ENCODE measurements around the gene ARHGAP21.
"Not testable (repeated sequence)": the region's sequence is repeated elsewhere in the genome, so short reads cannot be mapped to it uniquely, and the experiment has no call there.

Gene ARHGAP21

DNA sequence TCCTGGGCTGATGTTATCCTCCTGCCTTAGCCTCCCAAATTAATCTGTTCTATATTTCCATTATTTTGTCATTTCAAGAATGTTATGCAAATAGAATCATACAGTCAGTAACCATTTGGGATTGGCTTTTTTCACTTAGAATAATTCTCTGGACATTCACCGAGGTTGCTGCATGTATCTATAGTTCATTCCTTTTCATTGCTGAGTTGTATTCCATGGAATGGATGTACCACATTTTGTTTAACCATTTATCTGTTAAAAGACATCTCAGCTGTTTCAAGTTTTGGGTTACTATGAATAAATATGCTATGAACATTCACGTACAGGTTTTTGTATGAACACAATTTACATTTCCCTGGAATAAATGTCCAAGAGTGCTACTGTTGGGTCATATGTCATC lies 44.9 kb downstream of the ARHGAP21 start:
- H3K4me1 Mint-ChIP-seq = no peaks in the 10 kb centered on the region
- H3K9me3 Mint-ChIP-seq = no peaks in the 10 kb centered on the region
- no peak overlapping the region for H3K27ac Mint-ChIP-seq
- no peak overlapping the region for H3K4me3 Mint-ChIP-seq
- DNase-seq (no peak), ATAC-seq (no peak)
- H3K27me3 Mint-ChIP-seq = no peaks in the 10 kb centered on the region

DNA sequence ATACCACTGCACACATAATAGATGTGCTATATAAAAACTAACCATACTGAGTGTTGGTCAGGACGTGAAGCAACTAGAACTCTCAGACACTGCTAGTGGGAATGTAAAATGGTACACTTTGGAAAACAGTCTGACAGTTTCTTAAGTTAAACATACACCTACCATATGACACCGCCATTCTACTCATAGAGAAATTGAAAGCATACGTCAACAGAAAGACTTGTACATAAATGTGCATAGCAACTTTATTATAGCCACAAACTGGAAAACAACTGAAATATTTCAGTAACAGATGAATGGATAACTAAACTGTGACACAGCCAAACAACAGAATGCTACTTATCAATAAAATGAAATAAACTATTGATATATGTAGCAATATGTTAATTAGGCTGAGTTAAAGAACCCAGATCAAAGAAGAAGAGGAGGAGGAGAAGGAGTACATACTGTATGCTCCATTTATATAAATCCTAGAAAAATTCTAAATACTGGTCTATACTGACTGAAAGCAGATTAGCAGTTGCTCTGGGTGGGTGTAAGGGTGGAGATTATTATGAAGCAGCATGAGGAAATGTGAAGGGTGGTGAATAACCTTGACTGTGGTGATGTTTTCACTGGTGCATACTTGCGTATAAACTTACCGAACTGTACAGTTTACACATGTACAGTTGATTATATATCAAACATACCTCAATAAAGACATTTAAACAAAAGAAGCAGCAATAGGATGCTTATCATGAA lies 48.6 kb downstream of the ARHGAP21 start:
- Mint-ChIP-seq H3K9me3 (no peaks in the 10 kb centered on the region), H3K27me3 (no peaks in the 10 kb centered on the region), H3K4me1 (no peaks in the 10 kb centered on the region), H3K27ac (no peak overlapping the region), H3K4me3 (no peak overlapping the region)
- ATAC-seq (no peak), DNase-seq (no peak)

DNA sequence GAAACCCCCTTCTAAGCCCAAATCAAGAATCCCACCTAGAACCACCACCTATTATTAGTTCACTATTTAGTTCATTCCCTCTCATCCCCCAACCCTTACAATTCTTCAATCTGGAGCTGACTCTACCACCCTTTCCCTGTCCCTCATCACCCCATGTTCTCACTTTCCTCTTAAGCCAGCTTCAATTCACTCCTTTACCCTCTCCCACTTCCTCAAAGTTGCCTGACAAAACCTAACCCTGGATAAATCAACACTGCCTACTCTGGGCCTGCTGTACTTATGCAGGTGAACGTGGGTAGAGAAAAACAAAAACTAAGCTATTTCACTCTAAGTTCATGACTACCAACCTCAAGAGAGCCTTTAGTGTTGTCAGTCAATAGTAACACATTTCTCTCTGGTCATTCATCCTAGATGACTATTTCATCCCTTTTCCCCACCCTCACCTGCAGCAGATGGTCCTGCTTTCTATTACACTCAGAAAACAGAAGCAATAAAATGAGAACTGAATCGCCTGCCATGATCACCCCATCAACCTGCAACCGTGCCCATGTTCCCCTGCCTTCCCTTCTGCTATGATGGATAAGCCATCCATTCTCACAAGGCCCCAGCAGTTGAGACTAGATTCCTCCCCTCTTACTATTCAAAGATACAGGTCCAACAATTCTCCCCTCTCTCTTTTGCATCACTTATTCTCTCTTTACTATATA lies 52.6 kb downstream of the ARHGAP21 start:
- H3K27ac Mint-ChIP-seq = no peak overlapping the region

DNA sequence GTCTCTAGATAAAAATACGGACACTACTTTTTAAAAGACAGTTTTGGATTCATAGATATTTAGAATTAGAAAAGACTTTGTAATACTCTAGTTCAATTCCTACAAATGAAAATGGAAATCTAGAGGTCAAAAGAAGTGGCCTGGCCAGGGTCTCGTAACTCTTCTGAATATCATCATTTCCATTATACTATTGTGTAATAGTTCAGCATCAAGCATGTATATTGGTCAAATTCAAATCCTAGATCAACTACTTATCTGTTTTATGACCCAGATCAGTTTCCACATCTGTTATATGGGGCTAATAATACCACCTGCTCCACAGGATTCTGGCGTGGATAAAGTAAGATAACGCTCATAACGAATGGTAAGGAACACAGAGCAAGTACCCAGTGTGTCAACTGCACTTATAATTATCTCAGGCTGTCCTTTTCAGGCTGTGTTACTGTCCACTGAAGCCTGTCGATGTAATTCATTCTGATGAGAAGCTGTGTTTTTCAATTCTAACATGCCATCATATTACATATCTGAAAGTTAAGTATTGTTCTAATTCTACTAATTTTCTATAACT lies 54.3 kb downstream of the ARHGAP21 start:
- no peak for ATAC-seq

More for the DNA sequence above, 52.6 kb downstream of the ARHGAP21 start:
- H3K9me3 Mint-ChIP-seq = no peaks in the 10 kb centered on the region
- H3K27me3 Mint-ChIP-seq = no peaks in the 10 kb centered on the region
- ATAC-seq (no peak), DNase-seq (no peak)
- H3K4me3 Mint-ChIP-seq = no peak overlapping the region
- no peaks in the 10 kb centered on the region for H3K4me1 Mint-ChIP-seq

DNA sequence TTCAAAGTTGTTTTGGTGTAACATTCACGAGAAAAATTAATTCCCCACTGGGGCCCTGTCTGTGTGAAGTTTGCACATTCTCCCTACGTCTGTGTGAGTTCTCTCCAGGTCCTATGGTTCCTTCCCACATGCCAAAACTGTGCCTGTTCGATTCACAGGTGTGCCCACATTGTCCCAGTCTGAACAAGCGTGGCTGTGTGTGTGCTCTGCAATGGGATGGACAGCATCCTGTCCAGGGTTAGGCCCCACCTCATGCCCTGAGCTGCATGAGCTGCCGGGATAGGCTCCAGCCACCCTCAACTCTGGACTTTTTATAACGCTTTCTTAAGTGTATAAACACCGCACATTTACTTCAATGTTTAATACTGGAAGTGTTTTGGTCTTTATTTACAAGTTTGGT lies 55.4 kb downstream of the ARHGAP21 start:
- ATAC-seq (no peak), DNase-seq (no peak)
- H3K27me3 Mint-ChIP-seq = no peaks in the 10 kb centered on the region
- H3K4me3 Mint-ChIP-seq = no peak overlapping the region
- no peaks in the 10 kb centered on the region for H3K9me3 Mint-ChIP-seq
- H3K27ac Mint-ChIP-seq = no peak overlapping the region
- H3K4me1 Mint-ChIP-seq = no peaks in the 10 kb centered on the region

More for the DNA sequence above, 54.3 kb downstream of the ARHGAP21 start:
- no peak overlapping the region for H3K4me3 Mint-ChIP-seq
- H3K4me1 Mint-ChIP-seq = no peaks in the 10 kb centered on the region
- H3K27ac Mint-ChIP-seq = no peak overlapping the region
- no peaks in the 10 kb centered on the region for H3K27me3 Mint-ChIP-seq
- DNase-seq = no peak
- no peaks in the 10 kb centered on the region for H3K9me3 Mint-ChIP-seq

DNA sequence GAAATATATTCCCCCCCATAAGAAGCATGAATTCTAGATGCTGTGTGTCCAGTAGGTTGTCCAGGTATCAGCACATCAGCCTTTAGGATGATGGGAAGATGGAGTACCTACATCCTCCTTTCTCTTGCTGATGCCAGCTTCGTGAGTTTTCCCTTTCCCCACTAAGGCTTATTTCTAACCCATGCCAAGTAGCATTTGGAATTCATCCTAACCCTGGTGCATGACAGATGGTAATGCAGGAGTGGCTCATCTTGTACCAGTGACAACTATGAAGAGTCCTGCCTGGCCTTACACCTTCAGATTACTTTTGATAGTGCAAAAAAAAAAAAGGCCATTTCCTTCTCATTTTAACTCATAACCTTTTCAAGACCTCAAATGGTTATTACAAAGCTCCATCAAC lies 58.7 kb downstream of the ARHGAP21 start:
- Mint-ChIP-seq H3K27me3 (no peaks in the 10 kb centered on the region), H3K27ac (no peak overlapping the region), H3K4me1 (no peaks in the 10 kb centered on the region), H3K9me3 (no peaks in the 10 kb centered on the region), H3K4me3 (no peak overlapping the region)
- DNase-seq (no peak), ATAC-seq (no peak)

DNA sequence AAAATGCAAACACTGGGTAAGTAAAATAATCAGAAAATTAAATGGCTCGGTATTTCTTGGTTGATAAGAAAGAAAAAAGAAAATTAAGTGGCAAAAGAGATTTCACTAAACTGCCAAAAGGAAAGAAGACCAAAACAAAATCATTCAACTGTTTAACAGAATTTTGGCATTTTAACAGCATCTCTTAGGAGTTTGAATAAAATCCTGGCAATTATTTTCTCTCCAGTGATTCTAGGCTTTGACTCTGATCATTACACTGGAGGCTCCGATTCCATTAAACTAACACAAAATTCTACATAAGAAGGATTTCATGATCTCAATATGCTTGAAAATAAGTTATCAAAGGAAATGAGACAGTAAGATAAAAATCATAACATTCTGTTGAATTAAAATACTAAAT lies 62.3 kb downstream of the ARHGAP21 start:
- Mint-ChIP-seq H3K27me3 (no peaks in the 10 kb centered on the region), H3K4me1 (no peaks in the 10 kb centered on the region), H3K27ac (no peak overlapping the region), H3K9me3 (no peaks in the 10 kb centered on the region), H3K4me3 (no peak overlapping the region)
- ATAC-seq (no peak), DNase-seq (no peak)

DNA sequence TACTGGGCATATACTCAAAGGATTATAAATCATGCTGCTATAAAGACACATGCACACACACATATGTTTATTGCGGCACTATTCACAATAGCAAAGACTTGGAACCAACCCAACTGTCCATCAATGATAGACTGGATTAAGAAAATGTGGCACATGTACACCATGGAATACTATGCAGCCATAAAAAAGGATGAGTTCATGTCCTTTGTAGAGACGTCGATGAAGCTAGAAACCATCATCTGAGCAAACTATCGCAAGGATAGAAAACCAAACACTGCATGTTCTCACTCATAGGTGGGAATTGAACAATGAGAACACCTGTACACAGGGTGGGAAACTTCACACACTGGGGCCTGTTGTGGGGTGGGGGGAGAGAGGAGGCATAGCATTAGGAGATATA lies 65.4 kb downstream of the ARHGAP21 start:
- not testable (repeated sequence) for H3K27me3 Mint-ChIP-seq, H3K9me3 Mint-ChIP-seq, DNase-seq, H3K4me1 Mint-ChIP-seq, ATAC-seq, H3K27ac Mint-ChIP-seq, H3K4me3 Mint-ChIP-seq

DNA sequence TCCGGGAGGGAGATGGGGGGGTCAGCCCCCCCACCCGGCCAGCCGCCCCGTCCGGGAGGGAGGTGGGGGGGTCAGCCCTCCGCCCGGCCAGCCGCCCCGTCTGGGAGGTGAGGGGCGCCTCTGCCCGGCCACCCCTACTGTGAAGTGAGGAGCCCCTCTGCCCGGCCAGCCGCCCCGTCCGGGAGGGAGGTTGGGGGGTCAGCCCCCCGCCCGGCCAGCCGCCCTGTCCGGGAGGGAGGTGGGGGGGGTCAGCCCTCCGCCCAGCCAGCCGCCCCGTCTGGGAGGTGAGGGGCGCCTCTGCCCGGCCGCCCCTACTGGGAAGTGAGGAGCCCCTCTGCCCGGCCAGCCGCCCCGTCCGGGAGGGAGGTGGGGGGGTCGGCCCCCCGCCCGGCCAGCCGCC lies 67.4 kb downstream of the ARHGAP21 start:
- H3K27me3 Mint-ChIP-seq, H3K27ac Mint-ChIP-seq, ATAC-seq, DNase-seq, H3K4me3 Mint-ChIP-seq, H3K9me3 Mint-ChIP-seq, H3K4me1 Mint-ChIP-seq: not testable (repeated sequence)

DNA sequence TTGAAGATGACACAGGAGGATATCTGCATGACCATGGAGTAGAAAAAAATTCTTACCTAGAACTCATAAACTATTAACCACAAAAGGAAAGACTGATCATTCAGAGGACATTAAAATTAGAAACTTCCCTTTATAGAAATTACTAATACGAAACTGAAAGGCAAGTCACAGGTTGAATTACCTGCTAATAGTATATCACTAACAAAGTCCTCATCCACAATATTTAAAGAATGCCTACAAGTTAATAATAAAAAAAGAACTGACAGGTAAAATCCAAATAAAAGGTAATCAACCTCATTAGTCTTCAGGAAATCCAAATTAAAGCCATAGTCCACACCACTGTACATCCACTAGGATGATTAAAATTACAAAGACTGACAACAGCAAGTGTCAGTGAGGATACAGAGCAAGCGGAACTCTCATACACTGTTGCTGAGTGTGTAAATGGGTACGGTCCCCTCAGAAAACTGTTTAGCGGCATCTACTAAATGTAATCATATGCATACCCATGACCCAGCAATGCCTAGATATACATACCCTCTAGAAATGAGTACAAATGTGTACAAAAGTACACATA lies 71.2 kb downstream of the ARHGAP21 start:
- no peak overlapping the region for H3K27ac Mint-ChIP-seq
- no peak overlapping the region for H3K4me3 Mint-ChIP-seq
- no peaks in the 10 kb centered on the region for H3K27me3 Mint-ChIP-seq
- ATAC-seq (no peak), DNase-seq (no peak)
- H3K9me3 Mint-ChIP-seq = no peaks in the 10 kb centered on the region
- H3K4me1 Mint-ChIP-seq = peaks cover 10% of the 10 kb centered on the region

DNA sequence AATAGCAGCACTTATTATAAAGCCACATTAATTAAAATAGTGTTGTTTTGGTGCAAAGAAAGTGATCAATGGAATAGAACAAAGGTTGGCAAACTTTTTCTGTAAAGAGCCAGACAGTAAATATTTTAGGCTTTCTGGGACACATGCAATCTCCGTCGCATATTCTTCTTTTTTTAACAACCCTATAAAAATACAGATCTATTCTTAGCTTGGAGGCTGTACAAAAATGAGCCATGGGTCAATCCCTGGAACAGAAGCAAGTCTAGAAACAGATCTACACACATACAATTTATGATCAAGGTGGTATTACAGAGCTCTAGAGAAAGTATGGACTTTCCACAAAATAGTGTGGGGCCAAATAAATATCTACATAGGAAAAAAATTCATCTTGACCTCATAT lies 71.8 kb downstream of the ARHGAP21 start:
- Mint-ChIP-seq H3K4me1 (peaks cover 10% of the 10 kb centered on the region), H3K27me3 (no peaks in the 10 kb centered on the region), H3K4me3 (no peak overlapping the region), H3K9me3 (no peaks in the 10 kb centered on the region), H3K27ac (no peak overlapping the region)
- ATAC-seq = no peak
- no peak for DNase-seq

DNA sequence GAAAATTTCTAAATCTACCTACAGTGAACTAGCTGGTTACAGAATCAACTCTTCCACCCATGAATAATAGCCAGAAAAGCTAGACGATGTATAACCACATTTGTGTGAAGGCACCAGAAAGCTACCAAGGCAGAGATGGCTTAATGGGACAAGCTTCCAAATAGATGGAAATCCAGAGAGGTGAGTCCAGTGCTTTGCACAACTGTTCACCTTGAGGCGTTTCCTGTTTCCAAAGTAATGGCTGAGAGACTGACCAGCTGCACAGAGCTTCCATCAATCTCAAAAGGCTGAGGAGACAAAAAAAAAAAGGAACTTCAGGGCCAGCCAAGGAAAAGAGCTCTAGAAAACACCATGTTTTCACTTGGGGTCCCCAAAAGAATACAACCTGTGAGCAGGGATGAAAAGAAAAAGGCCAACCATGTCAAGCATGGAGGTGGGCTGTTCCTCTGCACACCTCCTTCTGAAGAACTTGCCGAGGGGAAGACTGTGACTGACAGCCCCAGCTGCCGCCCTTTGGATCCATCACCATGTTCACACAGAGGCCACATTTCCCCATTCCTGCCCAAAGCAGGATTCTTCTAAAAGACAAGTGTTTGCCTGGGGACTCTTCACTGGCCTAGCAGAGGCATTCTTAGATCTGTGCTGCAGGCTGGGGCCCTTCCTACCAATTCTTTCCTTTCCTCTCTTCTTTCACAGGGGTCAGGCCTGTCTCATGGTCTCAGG lies 72.9 kb downstream of the ARHGAP21 start:
- ATAC-seq (no peak), DNase-seq (no peak)
- Mint-ChIP-seq H3K9me3 (no peaks in the 10 kb centered on the region), H3K4me1 (peaks cover 10% of the 10 kb centered on the region), H3K4me3 (no peak overlapping the region), H3K27me3 (no peaks in the 10 kb centered on the region), H3K27ac (no peak overlapping the region)

DNA sequence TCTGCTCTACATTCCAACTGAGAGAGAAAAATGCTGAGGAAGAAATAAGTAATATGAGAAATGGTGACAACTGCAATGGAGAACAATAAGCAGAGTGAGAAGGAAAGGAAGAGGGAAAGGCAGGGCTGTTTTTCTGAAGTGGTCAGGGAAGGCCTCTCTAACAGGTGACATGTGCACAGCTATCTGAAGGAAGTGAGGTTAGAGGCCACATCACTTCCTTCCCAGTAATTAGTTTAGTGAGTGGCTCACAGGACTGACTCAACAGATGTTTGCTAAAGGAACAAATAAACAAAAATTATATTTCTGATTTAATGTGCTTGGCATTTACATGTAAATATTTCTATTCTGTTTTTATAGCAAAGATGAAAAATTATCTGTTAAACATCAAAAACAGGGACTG lies 77.9 kb downstream of the ARHGAP21 start:
- Mint-ChIP-seq H3K27me3 (no peaks in the 10 kb centered on the region), H3K4me3 (no peak overlapping the region), H3K4me1 (no peaks in the 10 kb centered on the region), H3K27ac (no peak overlapping the region), H3K9me3 (no peaks in the 10 kb centered on the region)
- DNase-seq (no peak), ATAC-seq (peak; percentile 67)

DNA sequence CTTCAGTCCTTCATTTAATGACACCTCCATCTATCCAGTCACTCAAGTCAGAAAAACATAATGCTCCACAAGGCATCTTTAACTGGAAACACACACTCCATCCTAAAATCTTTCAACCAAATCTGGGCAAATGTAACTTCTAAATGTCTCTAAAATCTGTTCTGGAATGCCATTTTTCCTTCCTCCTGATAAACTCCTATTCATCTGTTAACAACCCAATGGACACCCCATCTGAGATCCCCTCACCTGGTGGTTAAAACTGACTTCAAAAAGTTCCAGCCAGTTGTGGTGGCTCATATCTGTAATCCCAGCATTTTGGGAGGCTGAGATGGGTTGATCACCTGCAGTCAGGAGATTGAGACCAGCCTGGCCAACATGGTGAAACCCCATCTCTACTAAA lies 78.7 kb downstream of the ARHGAP21 start:
- no peak overlapping the region for H3K27ac Mint-ChIP-seq
- no peaks in the 10 kb centered on the region for H3K4me1 Mint-ChIP-seq
- H3K9me3 Mint-ChIP-seq = no peaks in the 10 kb centered on the region
- ATAC-seq (no peak), DNase-seq (no peak)
- no peak overlapping the region for H3K4me3 Mint-ChIP-seq
- no peaks in the 10 kb centered on the region for H3K27me3 Mint-ChIP-seq

DNA sequence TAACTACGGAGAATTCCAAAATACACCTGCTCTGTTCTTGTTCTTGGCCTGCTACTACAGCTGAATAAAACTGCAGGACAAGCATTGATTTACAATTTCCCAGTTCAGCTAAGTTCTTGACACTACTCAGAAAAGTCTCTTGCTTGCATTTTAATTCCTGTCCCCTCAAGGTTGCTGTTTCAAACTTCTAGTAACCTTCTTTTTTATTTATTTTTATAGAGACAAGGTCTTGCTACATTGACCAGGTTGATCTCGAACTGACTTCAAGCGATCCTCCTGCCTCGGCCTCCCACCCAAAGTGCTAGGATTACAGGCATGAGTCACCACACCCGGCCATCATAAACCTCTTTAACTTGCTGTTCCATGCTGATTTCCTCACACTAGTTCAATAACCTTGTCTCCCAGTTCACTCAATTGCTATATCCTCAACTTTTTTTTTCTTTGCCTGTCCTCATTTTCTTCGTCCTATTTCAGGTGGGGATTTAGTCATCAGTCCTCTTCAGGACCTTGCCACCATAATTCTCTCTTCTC lies 79.9 kb downstream of the ARHGAP21 start:
- Mint-ChIP-seq H3K4me3 (no peak overlapping the region), H3K27me3 (no peaks in the 10 kb centered on the region), H3K27ac (no peak overlapping the region), H3K4me1 (no peaks in the 10 kb centered on the region), H3K9me3 (no peaks in the 10 kb centered on the region)
- DNase-seq (no peak), ATAC-seq (no peak)
